ENCODE measurements around the gene RASGRP2. TPM values are rescaled to one million over a fixed set of nuclear protein-coding genes. Genes with fewer than 3 reads are reported as not detected.
A peak's percentile ranks its signal among the peaks of the same experiment; 100 is the strongest.

Gene RASGRP2
- total RNA-seq, 2 donors from 2014 or later, result 0.86 to 1.9 TPM

- no peaks in the 10 kb centered on the region for H3K9me3 Mint-ChIP-seq
- Histone ChIP-seq H3K27ac (ENCODE audit: low read depth, low read length) (no peak overlapping the region), H3K9ac (ENCODE audit: extremely low read depth, low read length, poor library complexity, severe bottlenecking) (no peak overlapping the region), H3K4me3 (ENCODE audit: low read length) (no peak overlapping the region), H3K9me3 (ENCODE audit: control insufficient read depth, low read length) (no peaks in the 10 kb centered on the region), H3K4me1 (ENCODE audit: control insufficient read depth, insufficient read depth, low read length) (no peaks in the 10 kb centered on the region), H3K27me3 (ENCODE audit: control insufficient read depth, insufficient read depth, low read length, poor library complexity, severe bottlenecking) (peaks cover 14% of the 10 kb centered on the region), H3K36me3 (ENCODE audit: control insufficient read depth, insufficient read depth, low read length) (no peaks in the 10 kb centered on the region)
- no peak overlapping the region for H3K4me3 Mint-ChIP-seq
- H3K36me3 Mint-ChIP-seq (ENCODE audit: low read depth), result no peaks in the 10 kb centered on the region
- H3K27me3 Mint-ChIP-seq (ENCODE audit: insufficient read depth), result peaks cover 19% of the 10 kb centered on the region
- no peak for TF ChIP-seq CTCF (conservative IDR thresholded peaks at IDR 0.05)
- H3K4me1 Mint-ChIP-seq, result no peaks in the 10 kb centered on the region
- 92 to 95% methylated on average over 9 of the region's 9 CpGs for WGBS, 2 experiments (ENCODE audit: insufficient coverage in 1 of 2, insufficient read length in 1 of 2)
- no peak for DNase-seq
- H3K27ac Mint-ChIP-seq, result no peak overlapping the region
Observed at GRCh38 chr11:64751136-64751535, 7.2 kb upstream of the RASGRP2 start.

GRCh38 chr11:64750361-64751054 is 6.6 kb upstream of the RASGRP2 start:
- Histone ChIP-seq H3K27ac (ENCODE audit: low read depth, low read length) (no peak overlapping the region), H3K36me3 (ENCODE audit: control insufficient read depth, insufficient read depth, low read length) (no peaks in the 10 kb centered on the region), H3K9ac (ENCODE audit: extremely low read depth, low read length, poor library complexity, severe bottlenecking) (no peak overlapping the region), H3K4me1 (ENCODE audit: control insufficient read depth, insufficient read depth, low read length) (no peaks in the 10 kb centered on the region), H3K27me3 (ENCODE audit: control insufficient read depth, insufficient read depth, low read length, poor library complexity, severe bottlenecking) (peaks cover 20% of the 10 kb centered on the region), H3K4me3 (ENCODE audit: low read length) (no peak overlapping the region), H3K9me3 (ENCODE audit: control insufficient read depth, low read length) (no peaks in the 10 kb centered on the region)
- WGBS, 2 experiments (ENCODE audit: insufficient coverage in 1 of 2, insufficient read length in 1 of 2), result 93 to 95% methylated on average over 9 to 12 of the region's 13 CpGs
- Mint-ChIP-seq H3K4me3 (no peak overlapping the region), H3K9me3 (no peaks in the 10 kb centered on the region), H3K27me3 (ENCODE audit: insufficient read depth) (peaks cover 23% of the 10 kb centered on the region), H3K27ac (no peak overlapping the region), H3K36me3 (ENCODE audit: low read depth) (no peaks in the 10 kb centered on the region), H3K4me1 (no peaks in the 10 kb centered on the region)
- peak; percentile 57 for TF ChIP-seq CTCF (conservative IDR thresholded peaks at IDR 0.05)
- DNase-seq, result no peak

- Mint-ChIP-seq H3K36me3 (ENCODE audit: low read depth) (no peaks in the 10 kb centered on the region), H3K4me3 (no peak overlapping the region), H3K27ac (no peak overlapping the region), H3K27me3 (ENCODE audit: insufficient read depth) (peaks cover 40% of the 10 kb centered on the region), H3K4me1 (peaks cover 6% of the 10 kb centered on the region), H3K9me3 (no peaks in the 10 kb centered on the region)
- H3K36me3 ChIP-seq (ENCODE audit: control insufficient read depth, insufficient read depth, low read length), result no peaks in the 10 kb centered on the region
- H3K27me3 ChIP-seq (ENCODE audit: control insufficient read depth, insufficient read depth, low read length, poor library complexity, severe bottlenecking), result peaks cover 42% of the 10 kb centered on the region
- DNase-seq, result no peak
- no peaks in the 10 kb centered on the region for H3K4me1 ChIP-seq (ENCODE audit: control insufficient read depth, insufficient read depth, low read length)
- H3K9ac ChIP-seq (ENCODE audit: extremely low read depth, low read length, poor library complexity, severe bottlenecking), result no peak overlapping the region
- H3K27ac ChIP-seq (ENCODE audit: low read depth, low read length), result no peak overlapping the region
- no peak overlapping the region for H3K4me3 ChIP-seq (ENCODE audit: low read length)
- TF ChIP-seq CTCF (conservative IDR thresholded peaks at IDR 0.05), result no peak
- no peaks in the 10 kb centered on the region for H3K9me3 ChIP-seq (ENCODE audit: control insufficient read depth, low read length)
- 85 to 88% methylated on average over 7 to 15 of the region's 15 CpGs for WGBS, 2 experiments (ENCODE audit: insufficient coverage in 1 of 2, insufficient read length in 1 of 2)
Observed at GRCh38 chr11:64747961-64748665, 4.2 kb upstream of the RASGRP2 start.
